NCI-H128 (cell line): ENCODE measurements around the gene PDE3B.
"Not testable (repeated sequence)": the region's sequence is repeated elsewhere in the genome, so short reads cannot be mapped to it uniquely, and the experiment has no call there.

Experiments
- DNase-seq: peaks from one replicate; lab custom pipeline; 2025; ENCODE audit not compliant: unreplicated experiment; lab: John Stamatoyannopoulos, UW

The PDE3B gene

DNA sequence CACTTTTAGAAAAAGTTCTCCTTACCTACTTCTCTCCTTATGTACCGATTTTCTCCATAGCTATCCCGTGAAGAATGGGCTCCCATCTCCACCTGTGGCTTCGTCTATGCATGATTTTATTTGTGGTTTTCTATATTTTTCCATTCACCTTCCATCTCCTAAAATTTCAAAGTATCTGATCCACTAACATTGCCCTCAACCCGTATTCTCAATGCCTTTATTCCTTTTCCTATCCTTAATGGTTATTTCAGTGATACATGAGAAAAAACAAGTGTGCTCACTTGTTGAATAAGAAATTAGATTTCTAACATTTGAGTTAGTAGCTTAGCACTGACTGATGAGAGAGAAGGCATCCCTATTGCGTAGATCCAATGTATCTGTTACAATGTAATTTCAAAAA lies 231.6 kb downstream of the PDE3B start:
- DNase-seq = no peak

DNA sequence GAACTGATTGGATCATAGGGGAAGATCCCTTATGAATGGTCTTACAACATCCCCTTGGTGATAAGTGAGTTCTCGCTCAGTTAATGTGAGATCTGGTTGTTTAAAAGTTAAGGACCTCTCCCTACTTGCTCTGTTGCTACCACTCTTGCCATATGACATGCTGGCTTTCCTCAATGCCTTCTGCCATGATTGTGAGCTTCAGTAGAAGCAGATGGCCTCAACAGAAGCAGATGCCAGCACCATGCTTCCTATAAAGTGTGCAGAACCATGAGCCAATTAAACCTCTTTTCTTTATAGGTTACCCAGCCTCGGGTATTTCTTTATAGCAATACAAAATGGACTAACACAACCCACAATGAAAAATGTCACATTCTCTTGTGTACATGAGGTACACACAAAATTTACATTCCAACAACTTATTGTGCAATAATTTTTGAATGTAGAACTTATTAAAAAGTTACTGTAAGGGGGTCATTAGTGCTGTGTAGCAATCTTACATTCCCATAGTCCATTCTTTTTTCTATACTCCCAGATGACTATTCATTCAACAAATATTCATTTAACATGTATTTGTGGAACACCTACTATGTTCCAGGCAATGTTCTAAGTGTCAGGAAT lies 238.1 kb downstream of the PDE3B start:
- no peak for DNase-seq

DNA sequence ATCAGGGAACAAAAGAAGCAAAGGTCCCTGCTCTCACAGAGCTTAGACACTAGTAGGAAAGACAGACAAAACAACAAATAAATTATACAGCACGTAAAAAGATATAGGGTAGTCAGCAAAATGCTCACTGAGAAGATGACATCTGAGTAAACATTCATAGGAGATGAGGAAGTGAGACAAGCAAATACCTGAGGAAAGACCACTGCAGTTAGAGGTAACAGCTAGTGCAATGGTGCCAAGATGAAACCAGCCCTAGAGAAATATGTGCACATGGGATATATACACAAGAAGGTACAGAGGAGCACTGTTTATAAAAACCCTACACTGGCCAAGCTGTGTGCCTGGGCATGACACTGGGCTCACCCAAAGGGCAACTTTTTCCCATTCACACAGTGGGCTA lies 238.6 kb downstream of the PDE3B start:
- no peak for DNase-seq

GRCh38 chr11:14883683-14884082 lies 240.1 kb downstream of the PDE3B start:
- DNase-seq = not testable (repeated sequence)

DNA sequence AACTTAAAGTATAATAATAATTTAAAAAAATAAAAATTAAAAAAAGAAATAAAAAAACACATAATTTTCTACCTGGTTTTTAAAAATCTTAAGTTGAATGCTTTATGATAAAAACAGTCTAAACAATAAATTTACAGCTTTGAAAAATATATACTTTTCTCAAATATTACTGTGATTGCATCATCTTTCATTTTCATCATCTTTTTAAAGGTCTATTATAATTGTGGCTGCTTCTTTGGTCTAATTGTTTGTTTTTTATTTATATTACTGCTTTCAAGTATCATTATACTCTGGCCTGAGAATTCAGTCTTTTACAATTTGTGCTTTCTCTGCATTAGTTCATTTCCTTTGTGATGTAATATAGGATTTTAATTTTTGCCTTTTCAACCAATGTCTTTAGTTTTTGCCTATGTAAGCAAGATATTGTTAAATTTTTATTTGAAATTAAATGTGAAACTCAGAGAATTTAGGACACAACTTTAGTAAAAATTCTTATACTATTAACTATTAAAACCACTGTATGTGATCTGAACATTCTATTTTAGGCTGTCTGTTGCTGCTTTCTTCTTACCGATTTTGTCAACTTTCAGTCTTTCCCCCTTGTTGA lies 241.2 kb downstream of the PDE3B start:
- no peak for DNase-seq

- DNase-seq = no peak
Observed at GRCh38 chr11:14886513-14886912, 242.9 kb downstream of the PDE3B start.

DNA sequence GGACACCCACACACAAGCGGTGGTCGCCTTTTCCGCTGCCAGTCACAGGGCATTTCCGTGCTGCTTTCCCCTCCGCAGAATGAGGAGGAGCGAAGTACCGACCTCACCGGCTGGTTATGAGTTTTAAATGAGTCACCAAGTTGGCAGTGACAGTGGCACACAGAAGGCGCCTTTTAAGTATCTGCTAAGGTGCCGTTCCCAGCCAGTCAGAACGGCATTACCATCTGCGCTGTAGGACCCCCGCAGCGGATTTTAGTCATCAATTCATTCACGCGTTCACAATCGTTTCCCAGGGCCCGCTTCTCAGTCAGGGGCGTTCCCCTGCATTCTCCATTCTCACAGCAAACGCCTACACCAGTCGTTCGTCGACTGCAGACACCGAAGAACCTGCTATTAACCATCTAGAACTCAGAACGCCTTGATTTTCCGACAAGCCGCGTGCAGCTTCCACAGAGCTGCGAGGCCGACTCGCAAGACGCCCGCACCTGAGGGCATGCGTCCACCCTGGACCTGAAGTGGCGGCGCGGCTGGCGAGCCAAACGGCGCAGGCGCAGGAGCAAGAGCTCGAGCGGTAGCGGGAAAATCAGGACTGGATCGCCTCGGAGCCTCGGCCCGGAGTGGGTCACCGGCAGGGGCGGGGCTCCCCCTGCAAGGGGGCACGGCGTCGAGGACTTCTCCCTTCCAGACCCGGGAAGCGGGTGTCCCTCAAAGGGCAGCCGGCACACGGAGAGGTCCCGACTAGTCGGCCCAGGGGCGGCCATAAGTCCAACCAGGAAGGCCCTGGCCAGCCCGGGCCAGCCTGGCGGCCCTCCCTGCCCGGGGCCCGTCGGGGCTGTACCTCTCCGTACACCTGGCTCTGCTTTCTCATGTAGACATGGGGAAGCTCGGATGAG lies 247.8 kb downstream of the PDE3B start:
- peak; percentile 91 for DNase-seq

DNA sequence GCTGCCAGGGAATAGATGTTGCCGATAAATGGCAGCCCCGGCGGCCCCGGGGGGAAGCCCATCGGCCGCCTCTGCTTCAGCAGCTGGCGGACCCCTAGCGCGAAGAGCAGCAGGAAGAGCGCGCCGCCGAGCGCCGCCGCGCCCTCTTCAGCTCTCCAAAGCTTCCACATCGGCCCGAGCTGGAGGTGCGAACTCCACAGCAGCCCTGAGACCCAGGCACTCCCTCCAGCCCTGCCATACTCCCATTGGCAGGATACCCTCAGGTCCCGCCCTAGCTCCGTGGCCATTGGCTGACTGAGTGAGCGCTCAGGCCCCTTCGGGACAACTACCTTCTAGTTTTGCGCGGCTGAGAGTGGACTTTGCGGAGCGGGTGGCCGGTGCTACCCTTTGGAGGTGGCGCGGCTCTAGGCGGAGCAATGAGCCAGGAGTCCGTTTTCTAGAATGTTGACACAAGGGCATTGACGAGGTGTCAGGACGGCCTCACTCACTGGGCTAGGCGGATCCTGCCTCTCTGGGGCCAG lies 248.5 kb downstream of the PDE3B start, which contains the start of gene CYP2R1:
TSS of gene CYP2R1 (minus strand) at position 196 of the 521 bp plus-strand sequence. CDS start at position 170, 26 bp downstream.
- peak; percentile 90 for DNase-seq

GRCh38 chr11:14892577-14892976 lies 249.0 kb downstream of the PDE3B start:
- no peak for DNase-seq

DNA sequence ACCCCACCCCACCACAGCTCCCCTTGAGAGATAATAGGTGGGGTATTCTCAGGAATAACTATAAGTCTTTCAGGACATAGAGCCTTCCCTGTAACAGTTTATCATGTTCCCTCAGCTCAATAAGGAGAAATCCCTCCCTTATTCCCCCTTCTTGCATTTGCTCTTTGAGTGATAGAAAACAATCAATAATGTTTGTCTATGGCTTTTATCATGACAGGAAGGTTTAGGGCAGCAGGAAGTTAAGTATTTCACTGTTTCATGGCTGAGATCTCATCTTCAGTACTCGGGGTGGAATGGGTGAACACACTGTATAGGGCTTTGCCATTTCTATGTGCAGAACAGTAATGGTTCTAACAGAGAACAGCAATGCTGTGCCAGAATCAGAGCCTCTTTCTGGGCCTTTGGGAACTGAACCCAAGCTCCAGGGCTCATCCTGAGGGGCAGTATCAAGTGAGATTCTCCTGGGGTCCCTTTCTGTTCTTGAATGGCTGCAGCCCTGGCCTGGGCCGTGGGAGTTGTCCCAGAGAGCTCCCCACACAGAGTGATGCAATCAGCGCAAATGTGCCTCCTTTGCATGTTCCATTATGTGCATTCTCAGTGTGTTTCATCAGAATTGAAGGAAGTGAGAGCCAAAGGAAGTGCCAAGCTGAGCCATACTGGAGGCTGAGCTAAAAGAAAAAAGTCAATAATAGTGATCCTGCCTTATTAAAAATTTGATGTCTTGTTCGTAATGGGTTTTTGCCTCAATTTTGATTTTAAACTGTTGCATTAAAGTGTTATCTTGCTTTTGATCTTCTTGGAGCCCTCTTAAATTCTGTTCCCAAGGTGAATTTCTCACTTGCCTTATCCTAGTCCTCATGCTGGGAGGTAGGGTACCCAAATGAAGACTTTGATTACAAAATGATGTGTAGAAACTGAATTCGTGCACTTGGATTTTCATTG lies 251.3 kb downstream of the PDE3B start:
- DNase-seq = no peak

DNA sequence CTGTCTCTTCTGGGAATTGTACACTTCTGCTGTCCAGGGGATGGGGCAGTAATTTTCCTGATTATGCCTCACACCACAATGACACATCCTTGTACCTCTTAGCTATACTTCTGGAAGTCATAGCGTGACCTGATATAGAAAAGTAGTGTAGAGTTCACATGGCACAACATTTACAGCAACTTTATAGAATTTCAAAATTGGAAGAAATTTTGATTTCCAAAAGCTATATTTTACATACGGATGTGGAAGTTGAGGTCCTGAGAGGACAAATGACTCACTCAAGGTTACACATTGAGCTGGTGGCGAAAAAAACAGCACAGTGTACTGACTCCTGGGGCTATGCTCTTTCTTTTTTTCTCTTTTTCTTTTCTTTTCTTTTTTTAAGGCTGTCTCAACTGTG lies 254.8 kb downstream of the PDE3B start:
- no peak for DNase-seq

DNA sequence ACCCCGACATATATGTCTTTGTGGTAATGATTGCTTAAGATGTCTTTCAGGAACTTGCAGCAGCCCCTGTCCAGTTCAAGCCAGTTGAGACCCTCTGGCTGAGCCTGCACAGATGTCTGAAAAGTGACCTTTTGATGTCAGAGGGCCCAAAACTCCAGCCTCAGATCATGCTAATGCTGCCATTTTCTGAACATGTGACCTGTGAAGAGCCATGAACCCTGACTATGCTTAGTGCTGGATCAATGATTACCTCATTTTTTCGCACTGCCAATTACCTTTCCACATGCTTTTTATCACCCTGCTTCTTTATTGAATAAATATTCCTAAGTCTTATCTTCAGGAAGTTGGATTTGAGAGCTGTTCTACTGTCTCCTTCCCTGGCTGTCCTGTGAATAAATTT lies 255.3 kb downstream of the PDE3B start:
- no peak for DNase-seq

DNA sequence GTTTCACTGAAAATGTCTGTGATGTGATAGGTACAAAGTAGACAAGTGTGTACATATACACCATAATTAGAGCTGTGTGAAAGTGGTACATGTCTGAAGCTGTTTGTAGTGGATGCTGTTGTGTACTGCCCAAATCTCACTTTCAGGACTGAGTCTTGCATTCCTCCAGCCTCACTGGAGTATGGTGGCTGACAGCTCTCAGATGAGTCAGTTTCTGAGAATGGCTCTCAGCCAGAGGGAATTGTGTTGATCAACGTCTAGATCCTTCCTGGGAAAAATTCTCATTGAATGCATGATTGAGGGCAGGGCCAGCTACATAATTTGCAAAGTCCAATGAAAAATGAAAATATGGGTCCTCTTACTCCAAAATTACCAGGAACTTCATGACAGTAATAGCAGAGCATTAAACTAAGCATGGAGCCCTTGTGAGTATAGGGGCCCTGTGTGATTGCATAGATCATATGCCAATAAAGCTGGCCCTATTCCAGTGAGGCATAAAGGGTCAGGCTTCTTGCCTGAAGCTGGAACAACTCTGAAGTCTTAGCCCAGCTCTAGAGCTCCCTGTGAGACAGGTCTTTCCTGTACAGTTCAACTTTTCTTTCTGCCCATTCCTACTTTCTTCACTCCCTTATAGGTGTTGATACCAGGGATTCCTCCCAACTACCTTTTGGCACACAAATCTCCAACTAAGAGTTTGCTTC lies 259.2 kb downstream of the PDE3B start:
- no peak for DNase-seq

DNA sequence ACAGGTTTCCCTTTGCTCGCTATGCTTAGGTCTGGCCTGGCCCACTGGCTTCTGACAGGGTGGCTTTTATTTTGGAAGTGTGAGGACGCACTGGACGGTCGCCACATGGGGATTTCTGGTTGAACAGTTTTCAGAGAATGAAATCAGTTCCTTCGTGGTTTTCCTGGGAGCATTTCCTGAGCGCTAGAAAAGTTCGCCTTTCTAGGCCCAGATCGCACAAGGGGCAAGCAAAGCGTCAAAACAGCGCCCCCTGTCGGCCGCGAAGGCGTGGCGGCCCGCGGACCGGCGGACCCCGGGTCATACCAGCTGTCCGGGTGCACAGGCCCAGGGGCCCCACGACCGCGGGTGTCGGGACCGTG lies 261.1 kb downstream of the PDE3B start:
- DNase-seq = no peak

DNA sequence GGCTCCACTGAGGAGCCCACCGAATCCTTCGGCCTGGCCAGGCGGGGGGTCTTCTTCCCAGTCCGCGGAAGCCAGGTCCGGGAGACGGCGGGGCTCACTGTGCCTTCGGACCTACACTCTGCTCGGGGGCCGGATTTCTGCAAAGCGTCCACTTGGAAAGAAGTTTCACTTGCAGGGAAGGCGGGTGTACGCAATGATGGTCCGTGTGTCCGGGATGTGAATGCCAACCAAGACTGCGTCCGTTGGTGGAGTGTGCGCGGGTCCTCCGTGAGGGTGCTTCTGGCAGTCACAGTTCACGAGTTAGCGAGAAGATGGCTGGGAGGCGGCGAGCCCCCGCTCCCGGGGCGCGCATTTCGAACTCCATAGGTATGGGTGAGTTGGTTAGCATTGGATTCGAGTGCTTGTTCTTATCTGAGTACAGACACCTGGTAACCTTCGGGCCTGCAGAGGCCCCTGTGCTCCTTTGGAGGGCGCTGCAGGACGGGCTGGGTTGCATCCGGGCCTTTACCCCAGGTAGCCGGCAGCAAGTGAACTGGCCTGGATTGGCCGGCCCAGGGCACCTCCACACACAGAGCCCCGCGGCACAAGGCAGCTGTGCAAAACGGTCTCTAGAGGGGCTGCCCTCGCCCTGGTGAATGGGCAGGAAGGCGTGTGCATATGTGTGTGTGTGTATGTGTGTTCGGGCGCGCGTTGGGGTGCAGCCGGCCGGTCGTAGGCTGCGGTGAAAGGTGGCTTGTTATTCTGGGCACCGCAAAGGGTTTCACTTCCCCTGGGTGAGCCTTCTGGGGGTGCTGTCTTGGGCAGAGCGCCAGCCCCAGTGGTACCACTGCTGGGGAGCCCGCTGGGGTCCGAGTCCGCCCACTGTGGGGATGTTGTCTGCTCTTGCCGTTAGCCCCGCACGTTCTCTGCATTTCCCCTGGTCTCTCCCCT lies 261.8 kb downstream of the PDE3B start:
- DNase-seq = no peak

- no peak for DNase-seq
Observed at GRCh38 chr11:14906578-14906977, 263.0 kb downstream of the PDE3B start.

GRCh38 chr11:14906993-14907392 lies 263.4 kb downstream of the PDE3B start:
- DNase-seq = no peak

GRCh38 chr11:14907411-14908213 lies 264.0 kb downstream of the PDE3B start:
- DNase-seq = peak; percentile 72
